Hepatocyte (in vitro differentiated cells): Measurements from ENCODE around the gene FRY.

Experiments used
- EZH2 ChIP-seq: fragments of 200-600 bp; sonication (generic); IDR thresholded peaks from 2 replicates; pipeline ENCODE4 v1.6.1; 2016; ENCODE audit warnings: antibody characterized with exemption, mild to moderate bottlenecking, borderline replicate concordance
- TF ChIP-seq, protein P1 (sequence below): fragments of 200-600 bp; sonication (generic); IDR thresholded peaks from 2 replicates; pipeline ENCODE4 v1.5.1; 2016; ENCODE audit warnings: antibody characterized with exemption, mild to moderate bottlenecking; ENCODE audit not compliant: poor library complexity

DNA sequence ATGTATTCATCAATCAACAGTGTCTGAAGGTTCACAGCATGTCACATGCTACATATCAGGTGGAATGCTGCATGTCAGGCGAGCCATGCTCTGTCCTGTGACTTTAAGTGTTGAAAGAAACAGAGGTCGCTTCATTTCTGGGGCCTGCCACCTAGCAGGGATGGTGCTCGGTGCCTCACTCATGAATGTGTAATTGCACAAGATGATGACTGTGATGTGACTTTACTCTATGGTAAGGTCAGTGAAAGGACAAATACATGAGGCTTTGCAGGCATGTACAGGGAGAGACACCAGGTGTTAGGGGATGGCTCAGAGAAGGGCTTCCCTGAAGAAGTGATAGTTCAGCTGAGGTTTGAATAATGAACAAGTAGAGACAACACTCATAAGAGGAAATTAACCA lies 66.7 kb downstream of the FRY start:
- TF ChIP-seq, protein P1, sequence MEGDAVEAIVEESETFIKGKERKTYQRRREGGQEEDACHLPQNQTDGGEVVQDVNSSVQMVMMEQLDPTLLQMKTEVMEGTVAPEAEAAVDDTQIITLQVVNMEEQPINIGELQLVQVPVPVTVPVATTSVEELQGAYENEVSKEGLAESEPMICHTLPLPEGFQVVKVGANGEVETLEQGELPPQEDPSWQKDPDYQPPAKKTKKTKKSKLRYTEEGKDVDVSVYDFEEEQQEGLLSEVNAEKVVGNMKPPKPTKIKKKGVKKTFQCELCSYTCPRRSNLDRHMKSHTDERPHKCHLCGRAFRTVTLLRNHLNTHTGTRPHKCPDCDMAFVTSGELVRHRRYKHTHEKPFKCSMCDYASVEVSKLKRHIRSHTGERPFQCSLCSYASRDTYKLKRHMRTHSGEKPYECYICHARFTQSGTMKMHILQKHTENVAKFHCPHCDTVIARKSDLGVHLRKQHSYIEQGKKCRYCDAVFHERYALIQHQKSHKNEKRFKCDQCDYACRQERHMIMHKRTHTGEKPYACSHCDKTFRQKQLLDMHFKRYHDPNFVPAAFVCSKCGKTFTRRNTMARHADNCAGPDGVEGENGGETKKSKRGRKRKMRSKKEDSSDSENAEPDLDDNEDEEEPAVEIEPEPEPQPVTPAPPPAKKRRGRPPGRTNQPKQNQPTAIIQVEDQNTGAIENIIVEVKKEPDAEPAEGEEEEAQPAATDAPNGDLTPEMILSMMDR: no peak
- no peak for TF ChIP-seq EZH2
